PC-9 (cell line): ENCODE measurements around the gene LRATD1. TPM values are rescaled to one million over a fixed set of nuclear protein-coding genes. Genes with fewer than 3 reads are reported as not detected.

Experiments used
- BruUV-seq: library from RNA; stranded (reverse); fragments of 400-500 nt; replicated peaks from 2 replicates; lab custom pipeline; 2021; lab: Mats Ljungman, UMichigan
- CTCF ChIA-PET: fragments of 300-600 bp; sonication (Branson Sonifier 250); formaldehyde crosslinking; loops from one replicate; lab custom pipeline; 2022; ENCODE audit warnings: antibody characterized with exemption; lab: Charles Lee
- POLR2A ChIA-PET: fragments of 300-600 bp; sonication (Branson Sonifier 250); formaldehyde crosslinking; loops from one replicate; lab custom pipeline; 2022; ENCODE audit warnings: antibody characterized with exemption; ENCODE audit not compliant: unreplicated experiment; lab: Charles Lee
- DNase-seq, 2 experiments: peaks; one replicate each; pipeline versions ENCODE4 v3.0.0 to v3.0.0-alpha.2; 2015 to 2022; ENCODE audit warnings: mixed read lengths in 1 of 2
- H2AFZ ChIP-seq: fragments of 200-600 bp; sonication (generic); 2 replicates; pipeline ENCODE4 v1.8.1; 2017; ENCODE audit warnings: antibody characterized with exemption
- H3F3A ChIP-seq: fragments of 200-600 bp; sonication (generic); 2 replicates; pipeline ENCODE4 v1.8.1; 2017; ENCODE audit warnings: antibody characterized with exemption, mild to moderate bottlenecking, low read depth; ENCODE audit not compliant: insufficient read depth
- H3K27ac ChIP-seq: fragments of 200-600 bp; sonication (generic); 2 replicates; pipeline ENCODE4 v1.6.1; 2016; ENCODE audit warnings: mixed run types
- H3K27me3 ChIP-seq: fragments of 200-600 bp; sonication (generic); 2 replicates; pipeline ENCODE4 v1.6.1; 2016; ENCODE audit warnings: low read depth, mixed run types; ENCODE audit not compliant: insufficient read depth
- H3K36me3 ChIP-seq: fragments of 200-600 bp; sonication (generic); 2 replicates; pipeline ENCODE4 v1.6.1; 2016; ENCODE audit warnings: low read depth, mixed run types
- H3K4me1 ChIP-seq: fragments of 200-600 bp; sonication (generic); replicated peaks from 2 replicates; pipeline ENCODE4 v1.6.1; 2016; ENCODE audit warnings: mixed run types; ENCODE audit not compliant: insufficient read depth
- H3K4me2 ChIP-seq: fragments of 200-600 bp; sonication (generic); 2 replicates; pipeline ENCODE4 v1.6.1; 2017; ENCODE audit warnings: mixed run types
- H3K4me3 ChIP-seq: fragments of 200-600 bp; sonication (generic); 2 replicates; pipeline ENCODE4 v1.6.1; 2016; ENCODE audit warnings: mixed run types
- H3K79me2 ChIP-seq: fragments of 200-600 bp; sonication (generic); 2 replicates; pipeline ENCODE4 v1.6.1; 2017; ENCODE audit warnings: low read depth, mixed run types
- H3K9me2 ChIP-seq: fragments of 200-600 bp; sonication (generic); 2 replicates; pipeline ENCODE4 v1.8.1; 2017; ENCODE audit warnings: mild to moderate bottlenecking; ENCODE audit not compliant: insufficient read depth
- H3K9me3 ChIP-seq: fragments of 200-600 bp; sonication (generic); 2 replicates; pipeline ENCODE4 v1.8.1; 2016; ENCODE audit warnings: low read depth; ENCODE audit not compliant: insufficient read depth
- H4K20me1 ChIP-seq: fragments of 200-600 bp; sonication (generic); 2 replicates; pipeline ENCODE4 v1.8.1; 2017; ENCODE audit not compliant: insufficient read depth
- EZH2 ChIP-seq: fragments of 200-600 bp; sonication (generic); IDR thresholded peaks from 2 replicates; pipeline ENCODE4 v1.8.0; 2017; ENCODE audit warnings: antibody characterized with exemption, low read depth
- intact Hi-C: fragments of 100-400 bp; cut with micrococcal nuclease; formaldehyde crosslinking; loops from one replicate; pipeline ENCODE4 v1.10.0; 2022; ENCODE audit not compliant: unreplicated experiment
- total RNA-seq: library from RNA; stranded (reverse); gene quantifications from 2 replicates; pipeline ENCODE4 v1.2.3, GENCODE V29; 2021
- TF ChIP-seq, protein P1 (sequence below): fragments of 200-600 bp; sonication (generic); conservative IDR thresholded peaks from 2 replicates; pipeline ENCODE4 v1.6.1; 2017; ENCODE audit warnings: mixed run types, antibody characterized with exemption, mild to moderate bottlenecking, moderate library complexity

The LRATD1 gene
- total RNA-seq, 1 experiment from 2014 or later, result 3.8 TPM

DNA sequence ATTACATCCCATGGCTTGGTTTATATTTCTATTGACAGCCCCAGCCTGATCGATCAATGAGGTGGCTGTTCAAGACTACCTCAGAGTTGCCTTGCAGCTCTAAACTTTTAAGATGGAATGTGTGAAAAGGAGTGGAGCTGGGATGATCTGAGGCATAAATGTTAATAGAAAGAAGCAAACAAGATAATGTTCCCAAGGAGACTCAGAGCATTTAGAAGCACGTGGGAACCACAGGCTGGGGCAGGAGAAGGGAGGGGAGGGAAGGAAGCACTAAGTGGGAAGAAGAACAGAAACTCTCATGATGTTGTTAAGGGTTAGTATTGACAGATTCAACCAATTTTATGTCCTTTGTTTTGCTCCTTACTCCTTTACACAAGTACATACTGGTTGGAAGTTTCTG, 28.8 kb upstream of the LRATD1 start:
- H3K27ac ChIP-seq, result no peak overlapping the region
- H3K4me1 ChIP-seq, result no peaks in the 10 kb centered on the region
- POLR2A ChIA-PET, result no interaction called here
- no peak overlapping the region for H3K4me3 ChIP-seq
- intact Hi-C loops, result no loop called here
- H3K36me3 ChIP-seq, result no peaks in the 10 kb centered on the region
- no peaks in the 10 kb centered on the region for H3K27me3 ChIP-seq
- no peak for TF ChIP-seq EZH2
- TF ChIP-seq, protein P1, sequence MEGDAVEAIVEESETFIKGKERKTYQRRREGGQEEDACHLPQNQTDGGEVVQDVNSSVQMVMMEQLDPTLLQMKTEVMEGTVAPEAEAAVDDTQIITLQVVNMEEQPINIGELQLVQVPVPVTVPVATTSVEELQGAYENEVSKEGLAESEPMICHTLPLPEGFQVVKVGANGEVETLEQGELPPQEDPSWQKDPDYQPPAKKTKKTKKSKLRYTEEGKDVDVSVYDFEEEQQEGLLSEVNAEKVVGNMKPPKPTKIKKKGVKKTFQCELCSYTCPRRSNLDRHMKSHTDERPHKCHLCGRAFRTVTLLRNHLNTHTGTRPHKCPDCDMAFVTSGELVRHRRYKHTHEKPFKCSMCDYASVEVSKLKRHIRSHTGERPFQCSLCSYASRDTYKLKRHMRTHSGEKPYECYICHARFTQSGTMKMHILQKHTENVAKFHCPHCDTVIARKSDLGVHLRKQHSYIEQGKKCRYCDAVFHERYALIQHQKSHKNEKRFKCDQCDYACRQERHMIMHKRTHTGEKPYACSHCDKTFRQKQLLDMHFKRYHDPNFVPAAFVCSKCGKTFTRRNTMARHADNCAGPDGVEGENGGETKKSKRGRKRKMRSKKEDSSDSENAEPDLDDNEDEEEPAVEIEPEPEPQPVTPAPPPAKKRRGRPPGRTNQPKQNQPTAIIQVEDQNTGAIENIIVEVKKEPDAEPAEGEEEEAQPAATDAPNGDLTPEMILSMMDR, result no peak
- BruUV-seq, result no TSS peak
- H3K79me2 ChIP-seq, result no peaks in the 10 kb centered on the region
- H3F3A ChIP-seq, result no peaks in the 10 kb centered on the region
- H3K9me3 ChIP-seq, result no peaks in the 10 kb centered on the region
- no peak overlapping the region for H3K4me2 ChIP-seq
- no peaks in the 10 kb centered on the region for H3K9me2 ChIP-seq
- DNase-seq, result no peak
- H2AFZ ChIP-seq, result no peak overlapping the region
- CTCF ChIA-PET, result no interaction called here
- H4K20me1 ChIP-seq, result no peaks in the 10 kb centered on the region

DNA sequence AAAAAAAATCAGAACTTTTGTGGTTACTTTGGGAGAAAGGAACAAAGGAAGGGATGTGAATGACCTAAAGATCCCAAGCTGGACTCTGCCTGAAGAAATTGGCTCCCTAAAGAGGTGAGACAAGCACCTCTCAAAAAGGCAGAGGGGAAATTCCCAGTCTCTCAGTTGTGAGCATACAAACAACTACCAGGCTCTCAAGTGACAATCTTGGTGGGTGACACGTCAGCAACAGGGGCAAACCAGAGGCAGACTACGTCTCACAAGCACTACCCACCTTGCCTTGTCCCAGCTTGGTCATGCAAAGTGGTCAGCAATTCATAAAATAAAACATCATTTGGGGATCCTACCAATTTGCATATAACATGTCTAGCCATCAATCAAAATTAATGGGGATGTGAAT, 24.3 kb upstream of the LRATD1 start:
- ChIA-PET CTCF (no interaction called here), POLR2A (no interaction called here)
- no peak overlapping the region for H3K4me3 ChIP-seq
- H3K27me3 ChIP-seq, result no peaks in the 10 kb centered on the region
- no peak overlapping the region for H2AFZ ChIP-seq
- no peaks in the 10 kb centered on the region for H3K4me1 ChIP-seq
- H3K36me3 ChIP-seq, result no peaks in the 10 kb centered on the region
- no peak overlapping the region for H3K4me2 ChIP-seq
- no peak for DNase-seq
- no peaks in the 10 kb centered on the region for H3K9me2 ChIP-seq
- H3K27ac ChIP-seq, result no peak overlapping the region
- no peaks in the 10 kb centered on the region for H3F3A ChIP-seq
- no peaks in the 10 kb centered on the region for H3K9me3 ChIP-seq
- no peak for TF ChIP-seq EZH2
- TF ChIP-seq, protein P1, result no peak
- H4K20me1 ChIP-seq, result no peaks in the 10 kb centered on the region
- BruUV-seq, result no TSS peak
- intact Hi-C loops, result no loop called here
- H3K79me2 ChIP-seq, result no peaks in the 10 kb centered on the region

DNA sequence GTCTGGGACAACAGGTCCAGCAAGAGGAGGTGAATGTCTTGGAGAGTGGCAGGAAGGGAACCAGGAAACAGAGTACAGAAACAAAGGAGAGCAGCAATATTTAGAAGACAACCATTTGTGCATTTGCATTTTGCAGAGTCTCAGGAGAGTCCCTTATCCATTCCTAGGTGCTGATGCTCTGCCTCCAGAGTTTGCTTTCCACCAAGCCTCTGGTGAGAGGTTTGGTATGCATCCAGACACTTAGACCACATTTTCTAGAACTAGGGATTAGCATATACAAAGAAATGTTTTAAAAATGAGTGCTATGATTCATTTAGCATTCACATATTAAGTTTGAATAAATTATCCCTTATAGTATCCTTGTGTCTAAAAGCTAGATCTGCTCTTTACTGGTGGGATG, 18.5 kb upstream of the LRATD1 start:
- Histone ChIP-seq H3K4me2 (no peak overlapping the region), H4K20me1 (no peaks in the 10 kb centered on the region), H3K27me3 (no peaks in the 10 kb centered on the region), H3F3A (no peaks in the 10 kb centered on the region), H3K9me3 (no peaks in the 10 kb centered on the region), H3K27ac (no peak overlapping the region), H3K4me1 (no peaks in the 10 kb centered on the region), H3K36me3 (no peaks in the 10 kb centered on the region), H3K79me2 (no peaks in the 10 kb centered on the region), H2AFZ (no peak overlapping the region), H3K9me2 (no peaks in the 10 kb centered on the region), H3K4me3 (no peak overlapping the region)
- intact Hi-C loops, result no loop called here
- ChIA-PET CTCF (no interaction called here), POLR2A (no interaction called here)
- BruUV-seq, result no TSS peak
- no peak for TF ChIP-seq EZH2
- TF ChIP-seq, protein P1, result no peak
- no peak for DNase-seq
